ENCODE data around the gene AKT3. TPM values are rescaled to one million over a fixed set of nuclear protein-coding genes. Genes with fewer than 3 reads are reported as not detected.

The AKT3 gene
- polyA plus RNA-seq, 2 of the 4 experiments (the other 2 are of a cell fraction), result 18.4 to 43.5 TPM

- TF ChIP-seq CBX8 (IDR thresholded peaks at IDR 0.05) (no peak), ESRRA (IDR thresholded peaks at IDR 0.05; ENCODE audit: borderline replicate concordance, low read length) (no peak), EHMT2 (IDR thresholded peaks at IDR 0.05; ENCODE audit: low read depth) (no peak), ZNF302 (CRISPR knock-in tag; IDR thresholded peaks at IDR 0.05) (no peak), SREBF2 (IDR thresholded peaks at IDR 0.05) (no peak), CHD4 (IDR thresholded peaks at IDR 0.05; ENCODE audit: borderline replicate concordance) (no peak), KDM5A (IDR thresholded peaks at IDR 0.05) (no peak), ZFP36 (IDR thresholded peaks at IDR 0.05; ENCODE audit: borderline replicate concordance, partially characterized antibody) (no peak), POLR2A (IDR thresholded peaks at IDR 0.05; ENCODE audit: low read length) (no peak), NFE2L2 (conservative IDR thresholded peaks at IDR 0.05; ENCODE audit: low read length) (no peak), GATA3 (IDR thresholded peaks at IDR 0.05; ENCODE audit: borderline replicate concordance) (no peak), TP53 (CRISPR knock-in tag; IDR thresholded peaks at IDR 0.05) (no peak), MAZ (IDR thresholded peaks at IDR 0.05; ENCODE audit: borderline replicate concordance, low read depth, low read length) (no peak), PHF8 (IDR thresholded peaks at IDR 0.05; ENCODE audit: borderline replicate concordance, low read depth) (no peak)
Measured at GRCh38 chr1:243758647-243759046, 91.4 kb downstream of the AKT3 start.

GRCh38 chr1:243756529-243756928, 93.5 kb downstream of the AKT3 start:
- no peak for TF ChIP-seq CBX8 (IDR thresholded peaks at IDR 0.05)
- no peak for TF ChIP-seq CHD2 (IDR thresholded peaks at IDR 0.05; ENCODE audit: low read length, partially characterized antibody)
- TF ChIP-seq HES2 (IDR thresholded peaks at IDR 0.05), result no peak
- TF ChIP-seq TFCP2L1 (CRISPR knock-in tag; IDR thresholded peaks at IDR 0.05), result no peak
- TF ChIP-seq ZNF302 (CRISPR knock-in tag; IDR thresholded peaks at IDR 0.05), result no peak
- no peak for TF ChIP-seq HEYL (CRISPR knock-in tag; IDR thresholded peaks at IDR 0.05)
- no peak for TF ChIP-seq POLR2AphosphoS2 (conservative IDR thresholded peaks at IDR 0.05; ENCODE audit: low read length)
- no peak for TF ChIP-seq FOSB (CRISPR knock-in tag; IDR thresholded peaks at IDR 0.05)
- TF ChIP-seq NFE2L2 (conservative IDR thresholded peaks at IDR 0.05; ENCODE audit: low read length), result no peak
- no peak for TF ChIP-seq JUNB (IDR thresholded peaks at IDR 0.05)
- ChIA-PET CTCF (interaction anchor here (0.6 kb wide), 1 partner anchor 97 kb away, joined by 3 read pairs; no protein-coding TSS in a partner anchor), POLR2A (no interaction called here)
- ATAC-seq (no peak), FAIRE-seq (no peak), DNase-seq (ENCODE audit: low read depth in 1 of 2, low spot score in 1 of 2) (no peak)
- H3K4me1 ChIP-seq, result 0 out of 3 replicates have a peak, but pooled peaks cover 3% of the 10 kb centered on the region
- H3K4me3 ChIP-seq, result no peak overlapping the region
- no peak overlapping the region for H3K4me2 ChIP-seq
- no peak overlapping the region for H3K27ac ChIP-seq
- H3K9me3 ChIP-seq, result no peaks in the 10 kb centered on the region

More at GRCh38 chr1:243758647-243759046, 91.4 kb downstream of the AKT3 start:
- Histone ChIP-seq H3K4me1 (peaks cover 7% of the 10 kb centered on the region; the same call in 1 of the 3 replicates), H3K27ac (no peak overlapping the region), H3K4me3 (no peak overlapping the region), H3K9me3 (no peaks in the 10 kb centered on the region), H3K4me2 (no peak overlapping the region)
- FAIRE-seq (no peak), ATAC-seq (no peak), DNase-seq (ENCODE audit: low read depth in 1 of 2, low spot score in 1 of 2) (no peak)
- ChIA-PET POLR2A (no interaction called here), CTCF (interaction anchor here (2.9 kb wide), 1 partner anchor 10 kb away, joined by 13 read pairs; no protein-coding TSS in a partner anchor)
- WGBS (ENCODE audit: missing lambda C conversion rate), result 90% methylated on average over 8 of the region's 8 CpGs

- POLR2A ChIA-PET, result no interaction called here
- DNase-seq (ENCODE audit: low read depth in 1 of 2, low spot score in 1 of 2), result no peak
- Histone ChIP-seq H3K4me3 (no peak overlapping the region), H3K27ac (no peak overlapping the region), H3K4me2 (no peak overlapping the region), H3K9me3 (no peaks in the 10 kb centered on the region), H3K4me1 (0 out of 3 replicates have a peak, but pooled peaks cover 3% of the 10 kb centered on the region)
- CTCF ChIA-PET, result interaction anchor here (0.7 kb wide), 1 partner anchor 1732 kb away, joined by 3 read pairs; no protein-coding TSS in a partner anchor
- 94% methylated on average over 6 of the region's 6 CpGs for WGBS (ENCODE audit: missing lambda C conversion rate)
- no peak for FAIRE-seq
- no peak for TF ChIP-seq FOXS1 (CRISPR knock-in tag; IDR thresholded peaks at IDR 0.05)
- no peak for TF ChIP-seq EP300 (IDR thresholded peaks at IDR 0.05)
- no peak for TF ChIP-seq FOSB (CRISPR knock-in tag; IDR thresholded peaks at IDR 0.05)
- no peak for TF ChIP-seq ZC3H11A (IDR thresholded peaks at IDR 0.05)
- no peak for TF ChIP-seq HOXA7 (CRISPR knock-in tag; IDR thresholded peaks at IDR 0.05)
- no peak for TF ChIP-seq ELK1 (IDR thresholded peaks at IDR 0.05; ENCODE audit: low read depth, low read length)
- no peak for TF ChIP-seq RCOR1 (IDR thresholded peaks at IDR 0.05; ENCODE audit: low read depth, low read length)
- no peak for TF ChIP-seq EHF (CRISPR knock-in tag; IDR thresholded peaks at IDR 0.05)
- TF ChIP-seq SREBF2 (IDR thresholded peaks at IDR 0.05), result no peak
- no peak for TF ChIP-seq HOXB5 (CRISPR knock-in tag; IDR thresholded peaks at IDR 0.05)
- TF ChIP-seq JUNB (IDR thresholded peaks at IDR 0.05), result no peak
- TF ChIP-seq RFX5 (IDR thresholded peaks at IDR 0.05), result no peak
- no peak for TF ChIP-seq KDM1A (IDR thresholded peaks at IDR 0.05; ENCODE audit: low read depth)
- ATAC-seq, result no peak
Measured at GRCh38 chr1:243754348-243754747, 95.7 kb downstream of the AKT3 start.

Measured in A549 (cell line).